ENCODE data around the gene DDX47.

The DDX47 gene

GRCh38 chr12:12877153-12877768, 64.1 kb downstream of the DDX47 start:
- DNase-seq = no peak

- no peak for DNase-seq
These were observed 64.8 kb downstream of the DDX47 start for GRCh38 chr12:12877781-12878455.

Measured in midbrain (tissue), 1 donor.